Astrocyte of the spinal cord (primary cell): ENCODE data around the gene TMEM242.

ENCODE experiments used
- DNase-seq: peaks from one replicate; pipeline ENCODE4 v3.0.0; 2011; ENCODE audit warnings: low read depth, low spot score
- H3K4me3 ChIP-seq: 2 replicates; pipeline ENCODE4 v1.5.1; 2011; ENCODE audit warnings: low read depth, mild to moderate bottlenecking, low read length, moderate library complexity
- in situ Hi-C: cut with HindIII; loops from 2 replicates; pipeline ENCODE4 v1.10.0; 2017; ENCODE audit warnings: low sequenced_read_pairs
- TF ChIP-seq, protein P1 (sequence below): IDR thresholded peaks from 2 replicates; pipeline ENCODE4 v1.5.1; 2012; ENCODE audit warnings: low read depth, mild to moderate bottlenecking, low read length, inconsistent platforms

Gene TMEM242

DNA sequence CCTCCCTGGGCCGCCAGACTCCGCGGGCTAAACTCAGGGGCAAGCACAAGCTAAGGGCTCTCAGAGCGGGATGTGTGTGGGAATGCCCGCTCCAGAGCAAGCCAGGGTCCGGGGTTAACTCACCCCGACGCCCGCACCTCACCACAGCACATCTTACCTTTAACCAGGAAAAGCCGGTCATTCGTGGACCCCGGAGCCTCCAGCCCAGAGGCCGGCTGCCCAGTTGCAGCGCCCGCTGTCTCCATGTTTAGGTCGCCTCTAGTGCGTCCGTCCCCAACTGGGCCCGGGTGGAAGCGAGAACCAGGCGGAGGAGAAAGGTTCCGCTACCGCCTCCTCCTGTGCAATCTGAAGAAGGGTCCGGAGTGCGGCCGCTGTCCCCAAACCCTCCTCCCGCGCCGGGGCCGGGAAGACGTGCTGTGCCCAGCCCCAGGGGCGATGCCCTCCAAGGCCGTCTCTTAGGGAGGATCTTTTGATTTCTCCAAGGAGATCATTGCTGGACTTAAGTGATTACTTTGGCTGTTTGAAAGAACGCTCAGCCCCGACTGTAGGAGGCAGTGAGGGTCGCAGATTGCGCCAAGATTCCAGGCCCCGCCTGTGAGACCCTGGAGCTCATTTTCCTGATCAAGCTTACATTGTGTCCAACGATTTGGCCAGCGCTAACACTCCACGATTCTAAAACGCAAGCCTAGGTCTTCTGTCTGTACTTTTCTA lies at the start of gene TMEM242:
TSS of gene TMEM242 (minus strand) at position 265 of the 711 bp plus-strand sequence. CDS start at position 245, 20 bp downstream.
- H3K4me3 ChIP-seq, result peak within 1 kb of the TSS; percentile 97
- in situ Hi-C loops, result no loop called here
- TF ChIP-seq, protein P1, sequence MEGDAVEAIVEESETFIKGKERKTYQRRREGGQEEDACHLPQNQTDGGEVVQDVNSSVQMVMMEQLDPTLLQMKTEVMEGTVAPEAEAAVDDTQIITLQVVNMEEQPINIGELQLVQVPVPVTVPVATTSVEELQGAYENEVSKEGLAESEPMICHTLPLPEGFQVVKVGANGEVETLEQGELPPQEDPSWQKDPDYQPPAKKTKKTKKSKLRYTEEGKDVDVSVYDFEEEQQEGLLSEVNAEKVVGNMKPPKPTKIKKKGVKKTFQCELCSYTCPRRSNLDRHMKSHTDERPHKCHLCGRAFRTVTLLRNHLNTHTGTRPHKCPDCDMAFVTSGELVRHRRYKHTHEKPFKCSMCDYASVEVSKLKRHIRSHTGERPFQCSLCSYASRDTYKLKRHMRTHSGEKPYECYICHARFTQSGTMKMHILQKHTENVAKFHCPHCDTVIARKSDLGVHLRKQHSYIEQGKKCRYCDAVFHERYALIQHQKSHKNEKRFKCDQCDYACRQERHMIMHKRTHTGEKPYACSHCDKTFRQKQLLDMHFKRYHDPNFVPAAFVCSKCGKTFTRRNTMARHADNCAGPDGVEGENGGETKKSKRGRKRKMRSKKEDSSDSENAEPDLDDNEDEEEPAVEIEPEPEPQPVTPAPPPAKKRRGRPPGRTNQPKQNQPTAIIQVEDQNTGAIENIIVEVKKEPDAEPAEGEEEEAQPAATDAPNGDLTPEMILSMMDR, result peak; percentile 26
- DNase-seq, result peak; percentile 97

DNA sequence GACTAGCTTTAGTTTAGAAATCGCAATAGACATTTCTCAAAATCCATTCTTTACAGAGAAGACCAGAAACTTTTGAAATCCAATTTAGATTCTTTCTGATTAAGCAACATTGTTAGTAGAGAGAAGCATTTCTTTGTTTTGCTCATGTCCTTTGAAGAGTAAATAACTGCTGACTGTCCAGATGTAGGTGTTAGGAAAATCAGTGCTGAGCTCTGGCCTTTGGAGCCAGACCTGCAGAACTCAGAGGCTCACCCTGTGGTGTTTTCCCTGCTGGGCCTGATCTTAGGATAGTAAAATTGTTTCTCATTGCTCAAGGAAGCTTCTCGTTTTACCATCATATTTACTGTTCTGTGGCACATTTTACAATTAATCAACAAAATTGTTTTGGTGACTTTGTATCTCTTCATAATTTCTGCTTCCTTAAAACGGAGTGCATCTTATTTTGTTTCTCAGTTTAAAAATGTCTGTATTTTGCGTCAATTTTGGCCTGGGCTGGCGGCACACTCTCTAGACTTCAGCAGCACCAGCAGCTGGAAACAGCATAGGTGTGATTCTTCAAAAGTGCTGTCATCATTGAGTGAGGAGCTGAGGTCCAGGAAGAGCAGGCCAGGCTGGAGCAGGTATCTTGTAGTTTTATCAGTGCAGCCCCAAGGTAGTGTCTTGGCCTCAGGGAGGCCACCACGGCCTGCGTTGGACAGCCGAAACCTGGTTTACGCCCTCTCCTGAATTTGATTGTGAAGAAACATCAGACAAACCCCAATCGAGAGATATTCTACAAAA lies 49.4 kb upstream of the TMEM242 start:
- in situ Hi-C loops, result no loop called here
- TF ChIP-seq, protein P1, result no peak
- H3K4me3 ChIP-seq, result no peak overlapping the region
- DNase-seq, result no peak

DNA sequence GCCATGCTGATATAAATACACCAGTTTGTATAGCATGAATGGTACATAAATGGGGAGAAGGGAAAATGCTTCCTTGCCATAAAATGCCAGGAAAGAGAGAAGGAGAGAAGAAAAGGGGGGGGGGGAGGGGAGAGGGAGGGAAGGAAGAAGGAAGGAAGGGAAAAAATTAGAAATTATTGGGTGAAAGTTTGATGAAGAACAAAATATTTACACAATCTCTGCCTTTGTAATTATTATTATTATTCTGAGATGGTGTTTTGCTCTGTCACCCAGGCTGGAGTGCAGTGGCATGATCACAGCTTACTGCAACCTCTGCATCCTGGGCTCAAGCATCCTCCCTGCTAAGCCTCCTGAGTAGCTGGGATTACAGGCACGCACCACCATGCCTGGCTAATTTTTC lies 47.4 kb upstream of the TMEM242 start:
- in situ Hi-C loops, result no loop called here
- DNase-seq, result no peak
- no peak overlapping the region for H3K4me3 ChIP-seq
- TF ChIP-seq, protein P1, result no peak

DNA sequence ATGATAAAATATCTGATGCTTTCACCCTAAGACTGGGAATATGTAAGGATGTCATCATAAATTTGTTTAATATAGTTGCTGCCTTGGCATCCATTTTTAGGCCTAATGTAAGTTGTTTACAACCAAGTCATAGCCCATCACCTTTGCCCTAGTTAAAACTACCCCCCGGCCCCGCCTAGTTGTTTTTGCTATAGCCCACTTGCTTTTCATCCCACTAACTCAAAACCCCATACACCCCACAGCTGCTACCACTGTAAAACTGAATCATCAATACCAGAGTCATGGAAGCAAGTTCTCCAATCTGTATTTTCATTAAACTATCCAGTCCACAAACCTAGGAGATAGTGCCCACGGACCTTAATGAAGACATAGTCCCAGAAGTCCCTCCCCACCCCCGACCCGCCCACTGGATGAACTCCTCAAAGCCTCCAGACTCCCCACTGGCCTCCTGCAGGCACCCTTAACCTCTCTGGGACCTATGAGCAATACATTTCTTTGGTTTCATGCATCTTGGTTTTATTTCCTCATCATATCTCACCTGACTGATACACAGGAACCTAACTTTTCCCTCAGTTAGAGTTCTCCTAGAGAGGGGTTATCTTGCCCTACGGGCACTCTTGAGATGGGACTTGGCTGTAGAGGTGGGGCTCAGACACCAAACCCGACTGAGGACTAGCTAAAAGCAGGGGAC lies 45.2 kb upstream of the TMEM242 start:
- in situ Hi-C loops, result no loop called here
- H3K4me3 ChIP-seq, result no peak overlapping the region
- TF ChIP-seq, protein P1, result no peak
- no peak for DNase-seq

DNA sequence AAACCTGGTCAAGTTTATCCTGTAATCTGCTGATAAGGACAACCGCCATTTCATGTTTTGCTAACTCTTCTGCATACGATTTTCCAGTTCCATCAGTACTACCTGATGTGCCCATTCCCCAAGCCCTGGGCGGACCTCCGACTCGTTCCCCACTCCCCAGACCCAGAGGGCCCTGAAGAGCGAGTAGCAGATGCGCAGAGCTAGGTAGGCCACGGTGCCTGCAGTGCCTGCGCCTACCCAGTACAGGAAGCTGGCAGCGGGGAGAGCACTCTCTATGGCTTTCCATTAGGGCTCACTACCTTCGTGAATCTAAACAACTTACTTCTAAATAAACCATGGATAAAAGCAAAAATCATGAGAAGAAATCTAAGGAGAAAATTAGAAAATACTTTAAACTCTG lies 43.3 kb upstream of the TMEM242 start:
- H3K4me3 ChIP-seq, result no peak overlapping the region
- TF ChIP-seq, protein P1, result no peak
- DNase-seq, result no peak
- in situ Hi-C loops, result no loop called here

DNA sequence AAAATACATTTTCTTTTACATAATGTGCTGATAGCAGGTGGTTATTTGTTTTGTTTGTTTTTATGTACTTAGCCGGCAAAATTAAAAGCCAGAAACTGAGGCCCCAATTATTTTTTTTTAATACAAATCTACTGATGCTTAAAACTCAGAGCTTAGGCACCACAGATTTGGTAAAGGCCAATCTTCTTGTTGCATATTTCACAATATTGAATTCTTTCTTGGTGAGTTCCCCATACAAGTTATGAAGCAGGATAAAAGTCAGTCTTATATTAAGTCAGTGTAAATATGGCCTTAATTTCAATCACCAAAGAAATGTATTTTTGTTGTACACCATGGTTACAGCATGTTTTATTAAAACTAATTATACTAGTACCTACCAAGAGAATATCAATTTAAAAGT lies 41.4 kb upstream of the TMEM242 start:
- TF ChIP-seq, protein P1, result no peak
- no peak for DNase-seq
- in situ Hi-C loops, result no loop called here
- H3K4me3 ChIP-seq, result no peak overlapping the region
